HEK293T (cell line): ENCODE results near the gene IP6K3.

Experiments used
- BHLHE40 ChIP-seq: fragments of 450-650 bp; IDR thresholded peaks from 2 replicates; pipeline ENCODE4 v1.6.1; 2016; ENCODE audit warnings: mild to moderate bottlenecking, moderate library complexity, borderline replicate concordance
- CTBP1 ChIP-seq: fragments of 450-650 bp; IDR thresholded peaks from 2 replicates; pipeline ENCODE4 v1.6.1; 2016; ENCODE audit warnings: borderline replicate concordance
- ELF4 ChIP-seq: fragments of 450-650 bp; IDR thresholded peaks from 2 replicates; pipeline ENCODE4 v1.6.1; 2017; ENCODE audit warnings: antibody characterized with exemption
- FOXK2 ChIP-seq: fragments of 450-650 bp; IDR thresholded peaks from 2 replicates; pipeline ENCODE4 v1.6.1; 2016; ENCODE audit warnings: mild to moderate bottlenecking
- FOXM1 ChIP-seq: fragments of 450-650 bp; IDR thresholded peaks from 2 replicates; pipeline ENCODE4 v1.6.1; 2017; ENCODE audit warnings: mild to moderate bottlenecking, borderline replicate concordance
- NFRKB ChIP-seq: fragments of 450-650 bp; IDR thresholded peaks from 2 replicates; pipeline ENCODE4 v1.6.1; 2016; ENCODE audit warnings: mild to moderate bottlenecking, moderate library complexity
- SP1 ChIP-seq: fragments of 450-650 bp; IDR thresholded peaks from 2 replicates; pipeline ENCODE4 v1.6.1; 2017
- SUZ12 ChIP-seq: fragments of 450-650 bp; IDR thresholded peaks from 2 replicates; pipeline ENCODE4 v1.6.1; 2016; ENCODE audit warnings: mild to moderate bottlenecking
- TARDBP ChIP-seq: fragments of 450-650 bp; IDR thresholded peaks from 2 replicates; pipeline ENCODE4 v1.6.1; 2016
- ZNF384 ChIP-seq: fragments of 450-650 bp; IDR thresholded peaks from 2 replicates; pipeline ENCODE4 v1.6.1; 2016
- TF ChIP-seq, protein P1 (sequence below): fragments of 450-650 bp; IDR thresholded peaks from 2 replicates; pipeline ENCODE4 v1.6.1; 2016

DNA sequence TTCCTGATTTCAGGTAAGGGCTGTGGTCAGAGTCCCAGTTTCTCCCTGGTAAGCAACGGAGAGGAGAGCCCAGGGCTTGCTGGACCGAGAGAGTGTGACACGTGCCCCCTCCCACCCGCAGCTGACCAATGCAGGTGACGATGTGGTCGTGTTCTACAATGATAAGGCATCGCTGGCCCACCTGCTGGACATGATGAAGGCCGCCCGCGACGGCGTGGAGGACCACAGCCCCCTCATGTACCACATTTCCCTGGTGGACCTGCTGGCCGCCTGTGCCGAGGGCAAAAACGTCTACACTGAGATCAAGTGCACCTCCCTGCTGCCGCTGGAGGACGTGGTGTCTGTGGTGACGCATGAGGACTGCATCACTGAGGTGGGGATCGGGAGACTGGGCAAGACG is 66.9 kb downstream of the IP6K3 start:
- no peak for TF ChIP-seq FOXM1
- no peak for TF ChIP-seq FOXK2
- TF ChIP-seq BHLHE40 = no peak
- TF ChIP-seq SUZ12 = no peak
- TF ChIP-seq SP1 = no peak
- no peak for TF ChIP-seq ELF4
- TF ChIP-seq, protein P1, sequence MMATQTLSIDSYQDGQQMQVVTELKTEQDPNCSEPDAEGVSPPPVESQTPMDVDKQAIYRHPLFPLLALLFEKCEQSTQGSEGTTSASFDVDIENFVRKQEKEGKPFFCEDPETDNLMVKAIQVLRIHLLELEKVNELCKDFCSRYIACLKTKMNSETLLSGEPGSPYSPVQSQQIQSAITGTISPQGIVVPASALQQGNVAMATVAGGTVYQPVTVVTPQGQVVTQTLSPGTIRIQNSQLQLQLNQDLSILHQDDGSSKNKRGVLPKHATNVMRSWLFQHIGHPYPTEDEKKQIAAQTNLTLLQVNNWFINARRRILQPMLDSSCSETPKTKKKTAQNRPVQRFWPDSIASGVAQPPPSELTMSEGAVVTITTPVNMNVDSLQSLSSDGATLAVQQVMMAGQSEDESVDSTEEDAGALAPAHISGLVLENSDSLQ = no peak
- no peak for TF ChIP-seq CTBP1
- TF ChIP-seq NFRKB = no peak
- no peak for TF ChIP-seq ZNF384
- TF ChIP-seq TARDBP = no peak
